Peyer's patch (tissue), 4 donors: ENCODE results near the gene WDR5. TPM values are rescaled to one million over a fixed set of nuclear protein-coding genes. Genes with fewer than 3 reads are reported as not detected.
"Not testable (repeated sequence)": the region's sequence is repeated elsewhere in the genome, so short reads cannot be mapped to it uniquely, and the experiment has no call there.

Source experiments
- DNase-seq, 3 donors: peaks; one replicate each; pipeline ENCODE4 v3.0.0-alpha.2; 2017 to 2019
- H3K27ac ChIP-seq, 4 donors: fragments of 200-600 bp; sonication (generic); one replicate each; pipeline ENCODE4 v1.5.1; 2016 to 2019
- H3K27me3 ChIP-seq, 2 donors: fragments of 200-600 bp; sonication (generic); one replicate each; pipeline ENCODE4 v1.5.1; 2019
- H3K36me3 ChIP-seq, 3 donors: fragments of 200-600 bp; sonication (generic); one replicate each; pipeline ENCODE4 v1.5.1; 2016 to 2019
- H3K4me1 ChIP-seq, 4 donors: fragments of 200-600 bp; sonication (generic); one replicate each; pipeline ENCODE4 v1.5.1; 2016 to 2019
- H3K4me3 ChIP-seq, 4 donors: fragments of 200-600 bp; sonication (generic); 1 replicate in 3 of 4; 2 replicates in 1 of 4; pipeline ENCODE4 v1.5.1; 2016 to 2019; ENCODE audit warnings: mild to moderate bottlenecking in 1 of 4
- H3K9me3 ChIP-seq, 4 donors: fragments of 200-600 bp; sonication (generic); one replicate each; pipeline ENCODE4 v1.5.1; 2016 to 2019; ENCODE audit warnings: mild to moderate bottlenecking in 1 of 4
- CTCF ChIP-seq, 6 experiments: fragments of 450-650 bp in 4 of 6; fragments of 200-600 bp in 2 of 6; sonication (generic) in 1 of 6; IDR thresholded peaks; one replicate each; pipeline ENCODE4 v1.5.1; 2017 to 2019; ENCODE audit warnings: antibody characterized with exemption in 6 of 6, mild to moderate bottlenecking in 3 of 6, moderate library complexity in 1 of 6
- POLR2A ChIP-seq, 2 donors: fragments of 450-650 bp; IDR thresholded peaks; one replicate each; pipeline ENCODE4 v1.5.1; 2017; ENCODE audit warnings: antibody characterized with exemption in 2 of 2, mild to moderate bottlenecking in 2 of 2, moderate library complexity in 2 of 2
- total RNA-seq, 4 donors: library from RNA; depleted of rRNA; stranded (reverse); fragments of >200 nt; gene quantifications; one replicate each; pipeline ENCODE4 v1.1.0, GENCODE V29; 2016

WDR5 gene
- total RNA-seq, 4 donors from 2014 or later = 21.4 to 34.7 (median 24.2) TPM

GRCh38 chr9:134101623-134102149 is 34.2 kb upstream of the WDR5 start:
- no peak for DNase-seq
- TF ChIP-seq POLR2A (IDR thresholded peaks at IDR 0.05) (no peak), CTCF (IDR thresholded peaks at IDR 0.05) (no peak)

GRCh38 chr9:134103391-134103998 is 32.4 kb upstream of the WDR5 start:
- no peak for DNase-seq
- H3K9me3 ChIP-seq = no peaks in the 10 kb centered on the region
- no peak overlapping the region for H3K4me3 ChIP-seq
- TF ChIP-seq POLR2A (IDR thresholded peaks at IDR 0.05) (no peak), CTCF (IDR thresholded peaks at IDR 0.05) (no peak)
- H3K27ac ChIP-seq = no peak overlapping the region
- no peaks in the 10 kb centered on the region for H3K36me3 ChIP-seq
- H3K4me1 ChIP-seq = no peaks in the 10 kb centered on the region
- H3K27me3 ChIP-seq = no peaks in the 10 kb centered on the region

More at GRCh38 chr9:134101623-134102149, 34.2 kb upstream of the WDR5 start:
- Histone ChIP-seq H3K36me3 (no peaks in the 10 kb centered on the region), H3K9me3 (no peaks in the 10 kb centered on the region), H3K4me1 (no peaks in the 10 kb centered on the region), H3K27me3 (no peaks in the 10 kb centered on the region), H3K27ac (no peak overlapping the region), H3K4me3 (no peak overlapping the region)

- no peaks in the 10 kb centered on the region for H3K9me3 ChIP-seq
- no peak overlapping the region for H3K4me3 ChIP-seq
- H3K27ac ChIP-seq = no peak overlapping the region
- H3K27me3 ChIP-seq = no peaks in the 10 kb centered on the region
- TF ChIP-seq POLR2A (IDR thresholded peaks at IDR 0.05) = no peak
- no peak for TF ChIP-seq CTCF (IDR thresholded peaks at IDR 0.05)
- H3K4me1 ChIP-seq = no peaks in the 10 kb centered on the region
- no peak for DNase-seq
- no peaks in the 10 kb centered on the region for H3K36me3 ChIP-seq
Measured at GRCh38 chr9:134111064-134111463, 24.8 kb upstream of the WDR5 start.

- H3K9me3 ChIP-seq = no peaks in the 10 kb centered on the region
- DNase-seq = no peak
- no peak overlapping the region for H3K27ac ChIP-seq
- H3K27me3 ChIP-seq = no peaks in the 10 kb centered on the region
- no peak for TF ChIP-seq POLR2A (IDR thresholded peaks at IDR 0.05)
- TF ChIP-seq CTCF (IDR thresholded peaks at IDR 0.05) = no peak
- H3K4me3 ChIP-seq = no peak overlapping the region
- H3K36me3 ChIP-seq = no peaks in the 10 kb centered on the region
- H3K4me1 ChIP-seq = no peaks in the 10 kb centered on the region
Measured at GRCh38 chr9:134112561-134112960, 23.3 kb upstream of the WDR5 start.

GRCh38 chr9:134118972-134119371 is 16.9 kb upstream of the WDR5 start:
- H3K36me3 ChIP-seq, H3K27ac ChIP-seq, H3K4me3 ChIP-seq, H3K9me3 ChIP-seq, H3K27me3 ChIP-seq, DNase-seq, H3K4me1 ChIP-seq: not testable (repeated sequence)

- peak in 1 of 3 donors; percentile 5 for DNase-seq
- Histone ChIP-seq H3K9me3 (no peaks in the 10 kb centered on the region), H3K36me3 (no peaks in the 10 kb centered on the region), H3K4me1 (no peaks in the 10 kb centered on the region), H3K27ac (no peak overlapping the region), H3K4me3 (no peak overlapping the region), H3K27me3 (no peaks in the 10 kb centered on the region)
- TF ChIP-seq CTCF (IDR thresholded peaks at IDR 0.05) (no peak), POLR2A (IDR thresholded peaks at IDR 0.05) (no peak)
Measured at GRCh38 chr9:134123764-134124128, 12.1 kb upstream of the WDR5 start.
